H1 (cell line): ENCODE data around the gene SOX30. TPM values are rescaled to one million over a fixed set of nuclear protein-coding genes. Genes with fewer than 3 reads are reported as not detected.

ENCODE experiments used
- CTBP2 ChIP-seq: IDR thresholded peaks from 2 replicates; pipeline ENCODE4 v1.7.0; 2011; ENCODE audit warnings: borderline replicate concordance, mild to moderate bottlenecking, moderate library complexity, mixed read lengths, low read length; ENCODE audit not compliant: insufficient read depth, insufficient read length
- KDM4A ChIP-seq: IDR thresholded peaks from one replicate; pipeline ENCODE4 v1.7.1; 2012; ENCODE audit warnings: low read depth, mild to moderate bottlenecking, moderate library complexity, low read length, inconsistent platforms; ENCODE audit not compliant: severe bottlenecking
- PHF8 ChIP-seq: fragments of 200-600 bp; sonication (generic); conservative IDR thresholded peaks from 2 replicates; pipeline ENCODE4 v1.7.1; 2012; ENCODE audit warnings: low read depth, mild to moderate bottlenecking, inconsistent platforms, low read length, moderate library complexity
- RBBP5 ChIP-seq: IDR thresholded peaks from 2 replicates; pipeline ENCODE4 v1.7.1; 2012; ENCODE audit warnings: low read depth, mild to moderate bottlenecking, inconsistent platforms, low read length, moderate library complexity, borderline replicate concordance
- RXRA ChIP-seq: IDR thresholded peaks from 2 replicates; pipeline ENCODE4 v1.6.1; 2011; ENCODE audit warnings: low read depth, mild to moderate bottlenecking, low read length, moderate library complexity; ENCODE audit not compliant: insufficient read depth
- polyA plus RNA-seq, 7 experiments: library from polyadenylated mRNA; depleted of rRNA in 3 of 7; stranded (reverse) in 5 of 7; unstranded in 2 of 7; fragments of >200 nt in 5 of 7; fragments of 200-250 nt in 2 of 7; gene quantifications; 1 replicate in 5 of 7; 2 replicates in 1 of 7; 4 replicates in 1 of 7; pipeline versions ENCODE4 v1.2.1 to v1.2.3, GENCODE V29; 2011 to 2013; ENCODE audit warnings: missing spikeins in 2 of 7, mixed read lengths in 2 of 7
- total RNA-seq: library from RNA; stranded (reverse); fragmentation: NEBNext Ultra II Directional; extraction: Animal tissue kit (Norgen Biotek cat#: 25700); gene quantifications from 2 replicates; pipeline ENCODE4 v1.2.1, GENCODE V29; 2021

The SOX30 gene
- total and polyA plus RNA-seq, 2 of the 8 experiments (the other 6 are each of a cell fraction or from before 2014, with no cell fraction given): 0.35 TPM; not detected in 1

DNA sequence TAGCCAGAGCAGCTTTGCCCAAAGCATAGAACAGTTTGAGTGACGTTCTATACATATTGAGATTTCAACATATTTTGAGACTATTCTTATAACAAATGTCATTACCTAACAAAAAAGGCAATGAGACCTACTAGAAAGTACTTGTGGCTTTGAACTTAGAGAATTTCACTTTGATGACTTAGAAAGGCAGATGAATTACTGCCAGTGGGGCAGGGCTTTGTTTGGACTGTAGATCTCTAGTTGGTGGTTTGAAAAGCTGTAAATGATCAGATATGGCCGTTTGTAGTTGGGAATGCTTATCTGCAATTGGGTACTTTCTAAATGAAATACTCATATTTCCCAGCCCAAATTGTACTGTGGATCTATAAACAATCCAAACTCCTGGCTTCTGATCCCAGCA is 28.1 kb downstream of the SOX30 start (continued):
- TF ChIP-seq RBBP5 (no peak), CTBP2 (no peak), RXRA (no peak), PHF8 (no peak), KDM4A (no peak)
